Suppressor macrophage treated with lipopolysaccharide for 1 hour (primary cell): ENCODE results near the gene CDK12.
"Not testable (repeated sequence)": the region's sequence is repeated elsewhere in the genome, so short reads cannot be mapped to it uniquely, and the experiment has no call there.

Experiments
- DNase-seq, 3 donors: peaks; one replicate each; pipeline ENCODE4 v3.0.0-alpha.2; 2020 to 2022

The CDK12 gene

GRCh38 chr17:39507511-39507910 is 46.2 kb downstream of the CDK12 start:
- no peak for DNase-seq

GRCh38 chr17:39508987-39509386 is 47.7 kb downstream of the CDK12 start:
- DNase-seq: no peak

DNA sequence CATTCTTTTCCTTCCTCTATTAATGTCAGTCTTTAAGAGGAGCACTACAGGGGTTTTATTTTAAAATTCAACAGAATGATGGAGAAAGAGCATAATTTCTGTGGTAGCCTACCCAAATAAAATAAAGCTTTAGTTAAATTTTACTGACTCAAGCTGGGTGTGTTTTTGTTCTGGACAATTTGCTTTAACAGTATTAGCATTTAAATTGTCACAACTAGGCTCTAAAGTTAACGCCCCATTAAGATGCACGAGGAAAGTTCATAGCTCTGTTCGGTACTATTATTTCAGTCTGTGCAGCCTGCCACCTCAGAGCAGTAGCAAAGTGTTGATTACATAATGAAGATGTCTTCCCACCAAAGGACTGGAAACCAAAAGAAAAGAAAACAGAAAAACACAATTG is 52.0 kb downstream of the CDK12 start:
- DNase-seq: no peak

GRCh38 chr17:39513915-39514314 is 52.6 kb downstream of the CDK12 start:
- no peak for DNase-seq

DNA sequence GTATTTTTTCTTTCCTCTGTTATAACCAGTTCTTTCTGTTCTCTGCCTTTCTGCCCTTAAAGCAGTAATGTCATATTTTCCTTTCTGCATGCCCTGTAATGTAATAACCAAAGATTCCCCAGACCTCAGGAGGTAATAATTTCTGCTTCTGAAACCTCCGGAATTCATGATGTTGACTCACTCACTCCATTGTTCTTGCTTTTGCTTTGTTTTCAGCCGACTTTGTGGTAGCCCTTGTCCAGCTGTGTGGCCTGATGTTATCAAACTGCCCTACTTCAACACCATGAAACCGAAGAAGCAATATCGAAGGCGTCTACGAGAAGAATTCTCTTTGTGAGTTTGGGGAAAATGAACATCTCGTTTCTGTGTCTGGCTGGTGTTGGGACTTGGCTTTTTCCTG is 55.9 kb downstream of the CDK12 start:
- DNase-seq: no peak

DNA sequence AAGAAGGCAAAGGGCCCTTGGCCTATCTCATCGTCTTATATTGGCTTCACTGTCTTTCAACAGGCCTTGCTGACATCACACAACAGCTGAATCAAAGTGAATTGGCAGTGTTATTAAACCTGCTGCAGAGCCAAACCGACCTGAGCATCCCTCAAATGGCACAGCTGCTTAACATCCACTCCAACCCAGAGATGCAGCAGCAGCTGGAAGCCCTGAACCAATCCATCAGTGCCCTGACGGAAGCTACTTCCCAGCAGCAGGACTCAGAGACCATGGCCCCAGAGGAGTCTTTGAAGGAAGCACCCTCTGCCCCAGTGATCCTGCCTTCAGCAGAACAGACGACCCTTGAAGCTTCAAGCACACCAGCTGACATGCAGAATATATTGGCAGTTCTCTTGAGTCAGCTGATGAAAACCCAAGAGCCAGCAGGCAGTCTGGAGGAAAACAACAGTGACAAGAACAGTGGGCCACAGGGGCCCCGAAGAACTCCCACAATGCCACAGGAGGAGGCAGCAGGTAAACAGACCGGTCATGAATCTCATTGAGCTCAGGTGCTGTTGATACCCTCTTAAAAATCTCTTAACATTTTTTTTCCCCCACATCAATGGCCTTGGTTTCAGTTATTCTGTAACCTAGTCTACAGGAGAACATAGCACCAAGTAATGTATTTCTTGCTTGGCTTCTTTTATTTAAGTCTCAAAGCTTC is 64.7 kb downstream of the CDK12 start:
- no peak for DNase-seq

DNA sequence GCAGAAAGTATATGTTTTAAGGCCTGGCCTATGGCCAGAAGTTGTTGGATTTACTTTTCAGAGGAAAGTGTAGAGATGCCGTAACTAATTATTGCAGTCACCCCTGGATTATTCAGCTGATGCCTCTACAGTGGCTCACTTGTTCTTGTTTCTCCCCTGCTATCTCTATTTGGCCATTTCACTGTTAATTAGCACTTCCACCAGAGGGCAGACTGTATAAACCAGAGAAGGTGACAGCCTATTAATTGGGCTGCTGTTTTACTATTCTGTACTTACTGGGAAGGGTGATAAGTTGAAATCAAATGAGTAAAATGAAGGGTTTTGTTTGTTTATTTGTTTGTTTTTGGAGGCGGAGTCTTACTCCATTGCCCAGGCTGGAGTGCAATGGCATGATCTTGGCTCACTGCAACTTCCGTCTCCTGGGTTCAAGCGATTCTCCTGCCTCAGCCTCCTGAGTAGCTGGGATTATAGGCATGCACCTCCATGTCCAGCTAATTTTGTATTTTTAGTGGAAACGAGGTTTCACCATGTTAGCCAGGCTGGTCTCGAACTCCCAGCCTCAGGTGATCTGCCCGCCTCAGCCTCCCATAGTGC is 66.0 kb downstream of the CDK12 start:
- peak; percentile 25 to 45 (median 30) for DNase-seq

DNA sequence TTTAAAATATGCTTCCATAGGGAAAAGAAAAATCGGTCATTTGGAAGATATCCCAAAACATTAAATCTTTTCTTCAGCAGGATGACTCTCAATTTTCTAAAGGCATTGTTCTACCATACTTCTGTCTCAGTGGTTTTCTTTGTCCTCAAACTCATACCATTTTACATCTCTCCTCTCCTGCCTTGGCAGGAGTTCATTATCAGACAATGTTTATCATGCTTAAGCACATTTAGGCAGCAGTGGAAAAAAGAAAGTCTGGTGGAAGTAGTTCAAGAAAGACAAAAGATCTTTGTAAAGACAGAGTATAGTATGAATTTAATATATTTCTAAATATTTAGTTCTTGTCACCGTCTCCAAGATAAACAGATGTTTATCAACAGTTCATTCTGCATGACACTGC is 68.2 kb downstream of the CDK12 start:
- no peak for DNase-seq

- DNase-seq: no peak
Observed at GRCh38 chr17:39530513-39530912, 69.2 kb downstream of the CDK12 start.

- no peak for DNase-seq
Observed at GRCh38 chr17:39531252-39531651, 70.0 kb downstream of the CDK12 start.

DNA sequence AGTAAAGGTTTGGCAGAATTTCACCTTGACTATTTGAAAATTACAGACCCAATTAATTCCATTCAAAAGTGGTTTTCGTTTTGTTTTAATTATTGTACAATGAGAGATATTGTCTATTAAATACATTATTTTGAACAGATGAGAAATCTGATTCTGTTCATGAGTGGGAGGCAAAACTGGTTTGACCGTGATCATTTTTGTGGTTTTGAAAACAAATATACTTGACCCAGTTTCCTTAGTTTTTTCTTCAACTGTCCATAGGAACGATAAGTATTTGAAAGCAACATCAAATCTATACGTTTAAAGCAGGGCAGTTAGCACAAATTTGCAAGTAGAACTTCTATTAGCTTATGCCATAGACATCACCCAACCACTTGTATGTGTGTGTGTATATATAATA is 72.6 kb downstream of the CDK12 start:
- DNase-seq: no peak

- no peak for DNase-seq
Observed at GRCh38 chr17:39534768-39535405, 73.6 kb downstream of the CDK12 start.

GRCh38 chr17:39536468-39536867 is 75.2 kb downstream of the CDK12 start:
- no peak for DNase-seq

GRCh38 chr17:39537364-39537763 is 76.1 kb downstream of the CDK12 start:
- not testable (repeated sequence) for DNase-seq

DNA sequence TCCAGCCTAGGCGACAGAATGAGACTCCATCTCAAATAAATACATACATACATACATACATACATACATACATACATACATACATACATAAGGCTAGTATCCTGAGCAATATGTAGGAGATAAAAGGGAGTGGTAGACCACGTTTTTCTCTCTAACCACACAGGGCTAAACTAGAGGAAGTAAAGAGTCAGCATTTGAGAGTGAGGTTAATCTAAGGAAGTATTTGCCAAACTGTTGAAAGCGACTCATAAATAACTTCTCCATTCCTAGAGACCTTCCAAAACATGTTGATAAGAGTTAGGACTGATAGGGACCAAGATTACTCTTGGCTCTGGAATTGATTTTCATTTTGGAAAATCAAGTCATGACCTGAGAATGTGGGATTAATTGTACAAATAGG is 77.6 kb downstream of the CDK12 start:
- peak; percentile 32 to 72 (median 61) for DNase-seq

DNA sequence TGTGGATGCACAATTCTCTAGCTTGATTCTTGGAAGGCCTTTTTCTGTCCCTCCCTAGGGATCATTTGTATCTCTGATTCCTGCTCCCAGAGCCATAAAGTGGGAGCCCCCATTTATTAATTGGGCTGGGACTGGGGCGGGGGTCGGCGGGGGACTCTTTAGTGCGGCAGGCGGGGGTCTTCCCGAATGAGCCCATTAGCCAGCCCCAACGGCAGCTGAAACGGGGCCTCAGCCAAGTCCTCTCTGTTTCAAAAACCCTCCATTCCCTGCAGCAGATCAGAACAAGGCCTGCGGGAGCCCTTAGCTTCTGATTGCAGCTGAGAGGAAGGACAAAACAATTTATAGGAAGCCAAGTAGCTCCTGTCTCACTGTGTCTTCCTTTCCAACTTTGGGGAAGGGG is 79.3 kb downstream of the CDK12 start:
- DNase-seq: no peak

DNA sequence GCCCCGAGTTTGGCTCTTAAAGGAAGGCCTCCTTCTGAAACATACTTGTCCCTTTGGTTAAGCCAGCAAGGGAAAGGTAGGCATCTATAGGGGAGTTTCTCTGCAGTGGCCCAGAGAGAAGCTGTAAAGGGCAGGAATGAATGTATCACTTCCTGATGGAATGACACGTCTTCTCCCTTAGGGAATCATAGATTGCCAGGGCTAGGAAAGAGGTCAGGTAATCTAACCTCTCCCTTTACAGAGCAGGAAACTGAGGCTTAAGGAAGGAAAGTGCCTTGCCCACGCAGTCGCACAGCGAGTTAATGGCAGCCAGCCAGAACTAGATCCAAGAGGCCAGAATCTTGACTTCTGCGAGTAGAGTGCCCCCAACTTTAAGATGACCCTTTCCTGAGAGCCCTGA is 80.4 kb downstream of the CDK12 start:
- DNase-seq: no peak

GRCh38 chr17:39543176-39543575 is 81.9 kb downstream of the CDK12 start:
- DNase-seq: no peak

DNA sequence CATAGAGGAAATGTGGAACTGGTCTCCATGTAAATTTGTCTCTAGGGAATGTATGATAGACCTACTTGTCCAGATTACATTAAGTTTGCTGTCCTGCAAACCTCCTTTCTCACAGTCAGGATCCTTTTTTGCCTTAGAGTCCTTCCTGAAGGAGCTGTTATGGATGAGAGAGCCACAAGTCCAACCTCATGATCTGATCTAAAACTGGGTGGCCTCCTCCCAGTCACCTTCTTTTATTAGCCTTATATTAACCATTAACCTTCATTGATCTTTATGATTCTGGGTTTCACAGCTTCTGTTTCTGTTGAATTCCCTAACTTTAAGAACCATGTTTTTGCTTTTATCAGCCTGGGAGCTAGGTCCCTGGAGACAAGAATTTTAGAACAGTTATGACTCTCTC is 82.4 kb downstream of the CDK12 start:
- DNase-seq: no peak

GRCh38 chr17:39544361-39544760 is 83.1 kb downstream of the CDK12 start:
- DNase-seq: not testable (repeated sequence)

- DNase-seq: peak; percentile 71 to 78 (median 75)
Observed at GRCh38 chr17:39547713-39548478, 86.6 kb downstream of the CDK12 start.

GRCh38 chr17:39548494-39549225 is 87.4 kb downstream of the CDK12 start:
- DNase-seq: no peak
